GM19455 (cell line): ENCODE data around the gene CDHR2.

ENCODE experiments used
- ATAC-seq: cut with Tn5 transposase; IDR thresholded peaks from one replicate; pipeline ENCODE4 v1.9.1; 2021; ENCODE audit not compliant: unreplicated experiment

The CDHR2 gene

GRCh38 chr5:176529116-176529740 is 19.9 kb upstream of the CDHR2 start:
- ATAC-seq = no peak

- no peak for ATAC-seq
Observed at GRCh38 chr5:176529741-176530141, 19.4 kb upstream of the CDHR2 start.

- no peak for ATAC-seq
Observed at GRCh38 chr5:176530393-176530982, 18.7 kb upstream of the CDHR2 start.

GRCh38 chr5:176530983-176531901 is 17.9 kb upstream of the CDHR2 start:
- ATAC-seq = no peak

DNA sequence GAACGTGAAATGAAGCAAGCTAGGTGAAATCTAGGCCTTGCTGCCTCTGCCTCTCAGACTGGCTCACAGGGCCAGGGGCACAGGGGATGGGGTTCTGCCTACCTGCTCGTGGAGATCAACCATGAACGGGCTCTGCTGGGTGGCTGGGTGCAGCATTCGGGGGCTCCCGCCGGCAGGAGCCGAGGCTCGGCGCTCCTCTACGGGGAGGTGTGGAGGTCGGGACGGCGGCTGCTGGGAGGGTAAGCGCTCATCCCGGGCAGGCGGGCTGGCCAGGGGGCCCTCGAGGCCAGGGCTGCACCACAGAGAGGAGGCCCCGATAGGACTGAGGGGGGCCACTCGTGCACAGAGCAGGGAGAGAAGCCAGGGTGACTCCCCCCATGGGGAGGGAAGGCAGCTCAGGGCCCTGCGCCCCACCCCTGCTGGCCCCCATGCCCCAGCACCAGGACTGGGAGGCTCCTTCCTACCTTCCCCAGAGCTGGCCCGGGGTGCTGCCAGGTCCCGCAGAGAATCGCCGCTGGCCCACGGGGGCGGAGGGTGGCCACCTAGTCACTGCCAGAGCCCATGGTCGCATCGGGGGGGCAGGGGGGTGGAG is 17.1 kb upstream of the CDHR2 start:
- no peak for ATAC-seq

DNA sequence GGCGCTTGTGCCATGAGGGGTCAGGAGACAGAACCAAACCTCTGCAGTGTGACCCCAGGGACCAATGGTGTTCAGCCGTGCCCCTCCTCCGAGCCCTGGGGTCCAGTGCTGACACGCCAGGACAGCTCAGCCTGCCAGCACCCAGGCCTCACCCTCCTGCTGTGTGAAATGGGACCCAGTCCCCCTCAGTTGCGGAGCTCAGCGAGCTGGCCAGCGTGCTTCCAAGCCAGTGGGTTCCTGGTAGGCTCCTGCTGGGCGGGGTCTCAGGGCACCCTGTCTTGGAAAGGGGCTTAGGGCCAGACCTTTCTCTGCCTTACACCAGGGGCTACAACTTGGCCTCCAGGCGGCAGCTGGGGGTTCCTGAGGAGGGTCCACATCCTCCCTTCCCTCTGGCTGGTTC is 16.3 kb upstream of the CDHR2 start:
- ATAC-seq = no peak

- no peak for ATAC-seq
Observed at GRCh38 chr5:176533390-176533789, 15.8 kb upstream of the CDHR2 start.

DNA sequence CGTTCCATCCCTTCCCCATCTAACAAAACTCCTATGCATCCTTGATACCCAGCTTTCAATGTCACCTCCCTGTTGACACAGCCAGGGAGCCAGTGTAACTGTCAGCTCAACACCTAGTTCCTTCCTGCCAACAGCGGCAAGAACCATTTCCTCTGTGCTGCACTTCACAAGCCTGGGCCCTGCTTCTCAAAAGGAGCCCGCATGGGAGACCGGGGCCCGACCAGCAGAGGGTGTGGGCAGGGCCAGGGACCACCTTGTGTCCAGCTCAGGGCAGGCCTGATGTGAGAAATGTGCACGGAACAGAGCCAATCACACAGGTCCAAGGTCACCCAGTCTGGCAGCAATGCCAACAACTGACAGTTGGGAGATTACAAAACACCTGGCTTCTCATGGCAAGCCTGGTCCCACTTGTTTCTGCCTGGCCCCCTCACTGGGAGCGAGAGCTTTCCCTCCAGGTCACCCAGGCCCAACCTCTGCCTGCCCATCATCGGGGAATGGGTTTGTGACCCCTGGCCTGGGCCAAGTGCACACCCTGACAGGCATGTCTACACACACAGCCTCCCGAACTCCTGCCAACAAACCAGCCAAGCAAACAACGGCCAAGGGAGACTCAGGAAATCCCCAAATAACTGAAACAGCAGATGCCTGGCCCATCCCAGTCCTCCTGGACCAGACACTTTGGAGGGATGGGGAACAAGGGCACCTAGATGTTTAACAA is 15.1 kb upstream of the CDHR2 start:
- ATAC-seq = no peak

- ATAC-seq = no peak
Observed at GRCh38 chr5:176534640-176535039, 14.5 kb upstream of the CDHR2 start.

- ATAC-seq = no peak
Observed at GRCh38 chr5:176535101-176535663, 14.0 kb upstream of the CDHR2 start.

DNA sequence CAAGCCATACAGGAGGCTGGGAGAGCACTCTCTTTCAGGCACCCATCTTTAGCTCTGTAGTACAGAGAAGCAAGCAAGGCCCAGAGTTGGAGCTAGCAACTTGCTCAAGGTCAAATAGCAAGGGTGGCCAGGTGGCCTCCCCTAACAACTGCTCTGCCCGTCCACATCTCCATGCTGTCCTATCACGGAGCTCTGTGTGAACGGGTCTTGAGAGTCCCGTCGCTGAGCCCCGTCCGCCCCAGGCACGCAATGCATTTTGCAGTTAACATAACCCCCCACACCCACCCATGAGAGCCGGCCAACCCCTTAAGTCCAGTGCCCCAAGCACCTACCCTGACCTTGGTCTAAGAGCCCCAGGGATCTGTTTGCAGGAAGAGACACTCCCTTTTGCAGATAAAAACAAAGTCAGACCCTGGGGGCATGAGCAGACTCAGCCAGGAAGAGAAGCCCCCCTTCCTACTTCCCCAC is 13.4 kb upstream of the CDHR2 start:
- ATAC-seq = no peak

- no peak for ATAC-seq
Observed at GRCh38 chr5:176536132-176536901, 12.8 kb upstream of the CDHR2 start.

DNA sequence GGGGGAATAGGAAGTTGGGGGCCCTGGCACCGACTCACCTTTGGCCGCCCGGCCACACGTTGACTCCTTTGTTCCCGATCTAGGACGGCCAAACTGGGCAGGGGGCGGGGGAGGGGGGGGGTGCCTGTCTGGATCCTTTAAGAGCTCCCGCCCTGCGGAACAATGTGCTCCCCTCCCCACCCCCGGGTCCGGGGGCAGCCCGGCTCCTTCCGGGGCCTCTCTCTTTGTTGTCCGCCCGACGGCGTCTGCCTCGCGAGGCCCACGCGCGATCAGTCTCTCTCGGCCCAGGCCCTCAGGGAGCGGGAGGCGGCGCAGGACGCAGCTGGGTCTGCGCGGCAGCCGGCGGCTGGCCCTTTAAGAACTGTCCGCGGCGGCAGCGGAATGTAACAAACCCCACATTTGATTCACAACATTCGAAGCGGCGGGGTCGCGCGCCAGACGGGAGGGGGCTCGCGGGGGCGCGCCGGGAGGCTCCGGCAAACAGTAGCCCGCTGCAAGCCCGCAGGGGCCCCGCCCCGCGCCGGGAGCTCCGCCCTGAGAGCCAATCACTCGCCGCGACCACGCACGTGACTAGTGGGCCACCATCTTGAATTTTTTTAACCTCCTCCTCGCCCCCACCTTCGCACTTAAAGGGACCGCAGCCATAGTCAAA is 12.1 kb upstream of the CDHR2 start, which contains the start of gene RNF44:
RNF44 (minus strand) TSS at position 501 of the 652 bp plus-strand sequence. CDS start 4,930 bp downstream, outside the sequence.
- peak; percentile 55 for ATAC-seq

DNA sequence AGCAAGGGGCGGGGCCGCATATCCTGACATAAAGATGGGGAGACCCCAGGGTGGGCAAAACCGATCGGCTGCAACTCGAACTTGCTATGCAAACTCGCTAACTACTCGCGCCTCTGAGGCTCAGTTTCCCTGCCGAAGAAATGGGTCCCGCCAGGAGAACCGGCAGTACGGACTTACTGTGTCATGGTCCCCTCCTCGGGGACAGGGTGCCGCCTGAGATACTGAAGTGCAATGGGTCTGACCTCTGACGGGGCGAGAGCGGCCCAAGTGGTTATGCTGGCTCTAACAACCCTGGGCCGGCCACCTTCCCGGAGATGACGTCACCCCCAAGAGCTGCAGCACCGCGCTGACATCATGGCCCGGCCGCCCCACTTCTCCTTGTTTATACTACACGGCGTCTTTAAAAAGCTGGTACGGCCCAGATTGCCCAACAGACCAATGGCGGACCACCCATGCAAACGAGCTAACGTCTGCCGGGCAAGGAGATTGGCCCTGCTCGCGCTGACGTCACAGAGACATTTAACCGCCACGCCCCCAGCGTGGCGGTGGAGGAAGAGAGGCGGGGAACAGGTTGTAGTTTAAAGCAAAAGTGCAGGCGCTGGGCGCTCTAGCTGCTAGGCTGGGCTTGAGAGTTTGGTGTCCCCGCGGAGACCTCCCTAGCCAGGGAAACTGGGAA is 11.4 kb upstream of the CDHR2 start:
- ATAC-seq = peak; percentile 65

DNA sequence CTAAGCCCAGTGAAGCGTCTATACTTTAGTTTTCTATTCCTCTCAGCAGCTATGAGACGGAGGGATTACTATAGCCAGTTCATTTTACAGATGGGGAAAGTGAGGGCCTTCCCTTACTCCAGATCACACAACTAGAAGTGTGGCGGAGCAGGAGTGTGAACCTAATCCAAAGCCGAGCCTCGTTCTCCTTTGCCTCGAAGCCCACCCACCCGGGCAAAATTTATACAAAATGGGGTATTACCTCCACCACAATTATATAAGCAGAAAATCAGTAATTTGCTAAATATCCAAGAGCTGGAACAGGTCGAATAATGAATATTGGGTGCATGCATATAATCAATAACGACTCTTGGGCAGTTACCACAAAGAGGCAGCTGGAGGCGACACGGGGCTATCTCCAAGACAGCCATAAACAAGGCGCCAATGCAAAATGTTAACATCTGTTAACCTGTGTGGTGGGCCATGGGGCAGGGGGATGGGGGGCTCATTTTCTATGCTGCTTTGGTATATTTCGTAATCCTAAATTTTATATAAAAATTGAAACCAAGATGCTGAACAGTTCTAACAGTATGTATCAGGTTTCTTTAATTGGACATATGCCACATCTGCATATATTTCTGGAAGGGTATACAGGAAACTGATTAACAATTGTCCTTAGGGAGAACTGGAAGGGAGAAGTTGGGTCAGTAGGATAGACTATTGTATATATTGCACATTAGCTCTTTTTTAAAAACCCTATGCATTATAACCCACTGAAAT is 10.7 kb upstream of the CDHR2 start:
- ATAC-seq = no peak

- ATAC-seq = no peak
Observed at GRCh38 chr5:176538989-176539384, 10.2 kb upstream of the CDHR2 start.

- no peak for ATAC-seq
Observed at GRCh38 chr5:176540476-176540899, 8.7 kb upstream of the CDHR2 start.

DNA sequence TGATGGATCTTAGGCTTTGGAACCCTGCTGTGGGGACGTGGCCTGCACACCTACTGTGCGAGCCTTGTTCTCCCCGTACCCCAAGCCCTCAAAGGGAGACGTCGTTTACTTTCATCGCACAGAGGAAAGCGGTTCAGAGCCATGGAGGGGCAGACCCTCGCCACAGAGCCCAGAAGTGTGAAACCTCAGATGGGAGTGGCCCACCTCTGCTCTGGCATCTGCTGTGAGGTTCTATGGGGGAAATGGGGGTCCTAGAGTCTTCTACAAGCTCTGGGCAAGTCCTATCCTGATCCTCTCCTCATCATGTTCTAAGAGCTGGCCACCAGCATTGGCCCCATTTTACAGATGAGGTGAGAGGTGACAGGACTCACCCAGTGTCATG is 8.2 kb upstream of the CDHR2 start:
- no peak for ATAC-seq
